HepG2 (cell line): Measurements from ENCODE around the gene ZNF486. TPM values are rescaled to one million over a fixed set of nuclear protein-coding genes. Genes with fewer than 3 reads are reported as not detected.

ENCODE experiments used
- ATAC-seq: fragments of 200-7000 bp; cut with Tn5 transposase; 3 replicates; pipeline ENCODE4 v1.9.1; 2020; ENCODE audit warnings: mild to moderate bottlenecking, moderate library complexity
- BruUV-seq: library from RNA; stranded (reverse); fragments of 400-500 nt; replicated peaks from 2 replicates; lab custom pipeline; 2021; lab: Mats Ljungman, UMichigan
- CTCF ChIA-PET: fragments of 300-600 bp; formaldehyde crosslinking; extraction: SDS; loops from one replicate; lab custom pipeline; 2021; ENCODE audit warnings: low total read pairs, inconsistent platforms, low intra/inter-chr PET ratio; lab: Yijun Ruan, JAX
- POLR2A ChIA-PET: fragments of 350-600 bp; sonication (Branson Sonifier 250); formaldehyde crosslinking; loops from one replicate; lab custom pipeline; 2020; ENCODE audit warnings: antibody characterized with exemption, inconsistent platforms; lab: Yijun Ruan, JAX
- DNase-seq: peaks from one replicate; pipeline ENCODE4 v3.0.0-alpha.2; 2015; ENCODE audit warnings: low spot score
- FAIRE-seq: peaks from 3 replicates; lab custom pipeline; 2011; peaks lifted over from hg19 to GRCh38; lab: Jason Lieb, UNC
- H2AFZ ChIP-seq: one replicate; pipeline ENCODE4 v1.6.1; 2011; ENCODE audit warnings: low read length, inconsistent platforms
- H3K27ac ChIP-seq: fragments of 300-600 bp; 3 replicates; pipeline ENCODE4 v1.8.0; 2011; ENCODE audit warnings: mixed run types, mild to moderate bottlenecking, mixed read lengths, low read length, inconsistent platforms; ENCODE audit not compliant: insufficient read depth; ENCODE audit errors: extremely low read length
- H3K27me3 ChIP-seq, 2 experiments: fragments of 200-600 bp in 1 of 2; 2 replicates in 1 of 2; 3 replicates in 1 of 2; pipeline versions ENCODE4 v1.6.0 to v1.8.0; 2011; ENCODE audit warnings: low read length in 2 of 2, mild to moderate bottlenecking in 2 of 2, moderate library complexity in 2 of 2, inconsistent platforms in 1 of 2; ENCODE audit not compliant: insufficient read depth in 2 of 2, control insufficient read depth in 1 of 2
- H3K36me3 ChIP-seq, 2 experiments: fragments of 200-600 bp in 1 of 2; replicated peaks in 1 of 2; 2 replicates in 1 of 2; 3 replicates in 1 of 2; pipeline versions ENCODE4 v1.5.1 to v1.8.0; 2011; ENCODE audit warnings: low read length in 2 of 2, inconsistent platforms in 1 of 2; ENCODE audit not compliant: insufficient read depth in 2 of 2, control insufficient read depth in 1 of 2
- H3K4me1 ChIP-seq: 2 replicates; pipeline ENCODE4 v1.5.1; 2012; ENCODE audit warnings: low read length, inconsistent platforms; ENCODE audit not compliant: insufficient read depth
- H3K4me2 ChIP-seq: 2 replicates; pipeline ENCODE4 v1.6.0; 2011; ENCODE audit warnings: low read depth, low read length, inconsistent platforms
- H3K4me3 ChIP-seq, 3 experiments: fragments of 200-600 bp in 1 of 3; sonication (generic), shearing (Covaris generic) in 1 of 3; replicated peaks in 1 of 3; 2 replicates each; pipeline ENCODE4 v1.5.1; 2011 to 2016; ENCODE audit warnings: low read length in 3 of 3, inconsistent platforms in 2 of 3, low read depth in 2 of 3, mild to moderate bottlenecking in 2 of 3, control low read depth in 1 of 3, mixed read lengths in 1 of 3; ENCODE audit not compliant: insufficient read depth in 1 of 3
- H3K79me2 ChIP-seq: one replicate; pipeline ENCODE4 v1.6.1; 2011; ENCODE audit warnings: low read length, inconsistent platforms; ENCODE audit not compliant: insufficient read depth
- H3K9ac ChIP-seq: 2 replicates; pipeline ENCODE4 v1.6.0; 2011; ENCODE audit warnings: mild to moderate bottlenecking, low read depth, low read length, inconsistent platforms; ENCODE audit not compliant: insufficient read depth
- H3K9me3 ChIP-seq: 2 replicates; pipeline ENCODE4 v1.5.1; 2012; ENCODE audit warnings: mild to moderate bottlenecking, low read length
- H4K20me1 ChIP-seq: 2 replicates; pipeline ENCODE4 v1.6.0; 2011; ENCODE audit warnings: inconsistent platforms, mild to moderate bottlenecking, low read length, moderate library complexity; ENCODE audit not compliant: insufficient read depth
- ADNP ChIP-seq: sonication (generic); formaldehyde crosslinking; IDR thresholded peaks from 2 replicates; pipeline ENCODE4 v1.4.0; 2020; ENCODE audit warnings: missing genetic modification reagents
- BATF2 ChIP-seq: sonication (generic); formaldehyde crosslinking; IDR thresholded peaks from 2 replicates; pipeline ENCODE4 v1.8.0; 2022; ENCODE audit warnings: mild to moderate bottlenecking, missing genetic modification reagents, moderate library complexity
- CHCHD3 ChIP-seq: sonication (generic); formaldehyde crosslinking; IDR thresholded peaks from 2 replicates; pipeline ENCODE4 v1.8.0; 2022; ENCODE audit warnings: mild to moderate bottlenecking, missing genetic modification reagents, moderate library complexity
- GPBP1L1 ChIP-seq: sonication (generic); formaldehyde crosslinking; IDR thresholded peaks from 2 replicates; pipeline ENCODE4 v1.5.0; 2020; ENCODE audit warnings: mild to moderate bottlenecking, missing genetic modification reagents
- MAF1 ChIP-seq: sonication (generic); formaldehyde crosslinking; IDR thresholded peaks from 2 replicates; pipeline ENCODE4 v1.5.0; 2020; ENCODE audit warnings: missing genetic modification reagents, borderline replicate concordance
- POLR2G ChIP-seq: fragments of 200-400 bp; formaldehyde crosslinking; IDR thresholded peaks from 2 replicates; pipeline ENCODE4 v1.6.1; 2018; ENCODE audit warnings: mild to moderate bottlenecking, low read depth, low read length, moderate library complexity
- PTBP1 ChIP-seq: fragments of 200-400 bp; formaldehyde crosslinking; IDR thresholded peaks from 2 replicates; pipeline ENCODE4 v1.6.1; 2018; ENCODE audit warnings: low read length, low read depth; ENCODE audit not compliant: poor library complexity, severe bottlenecking
- RBFOX2 ChIP-seq: fragments of 200-400 bp; formaldehyde crosslinking; IDR thresholded peaks from 2 replicates; pipeline ENCODE4 v1.6.1; 2017; ENCODE audit warnings: low read depth, mild to moderate bottlenecking, low read length
- RXRA ChIP-seq: sonication (generic); formaldehyde crosslinking; IDR thresholded peaks from 2 replicates; pipeline ENCODE4 v1.5.1; 2020; ENCODE audit warnings: missing genetic modification reagents
- SOX13 ChIP-seq, 3 experiments: fragments of 450-650 bp in 1 of 3; sonication (generic) in 1 of 3; formaldehyde crosslinking in 1 of 3; IDR thresholded peaks in 2 of 3; conservative IDR thresholded peaks in 1 of 3; 2 replicates each; pipeline versions ENCODE4 v1.5.0 to v1.6.1; 2016 to 2020; ENCODE audit warnings: antibody characterized with exemption in 1 of 3, mild to moderate bottlenecking in 1 of 3, missing compliant biosample characterization in 1 of 3, missing genetic modification reagents in 1 of 3, moderate library complexity in 1 of 3
- ZNF20 ChIP-seq: sonication (generic); formaldehyde crosslinking; IDR thresholded peaks from 2 replicates; pipeline ENCODE4 v1.4.0; 2020; ENCODE audit warnings: mild to moderate bottlenecking, moderate library complexity, missing genetic modification reagents
- ZNF207 ChIP-seq: fragments of 450-650 bp; IDR thresholded peaks from 2 replicates; pipeline ENCODE4 v1.6.1; 2016; ENCODE audit warnings: antibody characterized with exemption, borderline replicate concordance
- ZNF598 ChIP-seq: sonication (generic); formaldehyde crosslinking; IDR thresholded peaks from 2 replicates; pipeline ENCODE4 v1.5.1; 2020; ENCODE audit warnings: mild to moderate bottlenecking, missing genetic modification reagents, borderline replicate concordance
- ZNF788 ChIP-seq: sonication (generic); formaldehyde crosslinking; IDR thresholded peaks from 2 replicates; pipeline ENCODE4 v1.5.0; 2020; ENCODE audit warnings: mild to moderate bottlenecking, missing genetic modification reagents, borderline replicate concordance
- ZNF790 ChIP-seq: sonication (generic); formaldehyde crosslinking; IDR thresholded peaks from 2 replicates; pipeline ENCODE4 v1.8.0; 2022; ENCODE audit warnings: missing genetic modification reagents, mild to moderate bottlenecking, borderline replicate concordance
- WGBS: methylation state at CpG from one replicate; pipeline ENCODE4 v1.1.6; 2017; ENCODE audit warnings: low lambda C conversion rate; 5-methylcytosine and 5-hydroxymethylcytosine counted together
- in situ Hi-C: cut with HindIII; loops from 2 replicates; pipeline ENCODE4 v1.10.0; 2017; ENCODE audit warnings: low pct_unique_long_range_greater_than_20kb; ENCODE audit not compliant: extremely low pct_ligation_motif_present
- intact Hi-C: fragments of 100-400 bp; cut with micrococcal nuclease; formaldehyde crosslinking; loops from one replicate; pipeline ENCODE4 v1.10.0; 2022; ENCODE audit not compliant: unreplicated experiment
- polyA plus RNA-seq, 8 experiments: library from polyadenylated mRNA; depleted of rRNA in 3 of 8; stranded (reverse) in 7 of 8; unstranded in 1 of 8; fragments of >200 nt; fragmentation: Illumina TruSeq in 4 of 8; extraction: Trizol in 4 of 8; gene quantifications; 2 replicates each; pipeline versions ENCODE4 v1.2.1 to v1.2.3, GENCODE V29; 2011 to 2016; ENCODE audit warnings: low read depth in 4 of 8, missing spikeins in 1 of 8, mixed read lengths in 1 of 8; ENCODE audit not compliant: insufficient read depth in 1 of 8
- total RNA-seq, 5 experiments: library from RNA; depleted of rRNA; stranded (reverse); fragments of >200 nt; fragmentation: Illumina TruSeq; extraction: Trizol; gene quantifications; 2 replicates each; pipeline ENCODE4 v1.2.3, GENCODE V29; 2016; ENCODE audit warnings: low read depth in 1 of 5
- TF ChIP-seq, protein P1 (sequence below): sonication (generic); formaldehyde crosslinking; IDR thresholded peaks from 2 replicates; pipeline ENCODE4 v1.4.0; 2020; ENCODE audit warnings: missing genetic modification reagents, borderline replicate concordance

The ZNF486 gene
- total and polyA plus RNA-seq, 2 of the 13 experiments (the other 11 are each of a cell fraction or from before 2014, with no cell fraction given), result 0.70 to 2.1 TPM

- no peak for TF ChIP-seq ZNF790 (CRISPR knock-in tag)
- TF ChIP-seq, all 625 proteins: peak for 0
These were observed 4.2 kb upstream of the ZNF486 start (continued) for GRCh38 chr19:20162821-20163220.

DNA sequence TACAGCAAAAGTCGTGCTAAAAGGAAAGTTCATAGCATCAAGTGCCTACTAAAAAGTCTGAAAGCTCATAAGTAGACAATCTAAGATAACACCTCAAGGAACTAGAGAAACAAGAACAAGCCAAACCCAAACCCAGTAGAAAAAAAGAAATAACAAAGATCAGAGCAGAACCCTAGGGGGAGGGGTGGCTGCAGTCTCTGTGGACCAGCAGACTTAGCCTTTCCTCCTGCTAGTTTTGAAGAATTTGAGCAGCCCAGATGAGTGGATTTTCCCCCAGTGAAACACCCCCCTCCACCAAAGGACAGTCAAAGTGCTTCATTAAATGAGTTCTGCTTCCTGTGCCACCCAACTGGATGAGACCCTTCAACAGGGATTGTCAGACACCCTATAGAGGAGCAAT, 2.6 kb upstream of the ZNF486 start:
- CTCF ChIA-PET, result no interaction called here
- no peaks in the 10 kb centered on the region for H4K20me1 ChIP-seq
- H3K4me3 ChIP-seq, result no peak overlapping the region
- H3K9me3 ChIP-seq, result peaks cover 71% of the 10 kb centered on the region
- no peaks in the 10 kb centered on the region for H3K27me3 ChIP-seq
- POLR2A ChIA-PET, result no interaction called here
- no peak overlapping the region for H3K27ac ChIP-seq
- no TSS peak for BruUV-seq
- TF ChIP-seq PTBP1 (no peak), GPBP1L1 (CRISPR knock-in tag) (no peak), BATF2 (CRISPR knock-in tag) (no peak), MAF1 (CRISPR knock-in tag) (no peak), RBFOX2 (no peak), ZNF207 (no peak), POLR2G (no peak), ADNP (no peak), ZNF598 (CRISPR knock-in tag) (no peak), ZNF20 (CRISPR knock-in tag) (no peak), SOX13 (IDR thresholded peaks at IDR 0.05) (no peak), SOX13 (CRISPR knock-in tag; conservative IDR thresholded peaks at IDR 0.05 in 1 of 2, IDR thresholded peaks at IDR 0.05 in 1 of 2) (no peak), ZNF788 (CRISPR knock-in tag) (no peak), RXRA (CRISPR knock-in tag) (no peak), CHCHD3 (CRISPR knock-in tag) (no peak)
- TF ChIP-seq, protein P1, sequence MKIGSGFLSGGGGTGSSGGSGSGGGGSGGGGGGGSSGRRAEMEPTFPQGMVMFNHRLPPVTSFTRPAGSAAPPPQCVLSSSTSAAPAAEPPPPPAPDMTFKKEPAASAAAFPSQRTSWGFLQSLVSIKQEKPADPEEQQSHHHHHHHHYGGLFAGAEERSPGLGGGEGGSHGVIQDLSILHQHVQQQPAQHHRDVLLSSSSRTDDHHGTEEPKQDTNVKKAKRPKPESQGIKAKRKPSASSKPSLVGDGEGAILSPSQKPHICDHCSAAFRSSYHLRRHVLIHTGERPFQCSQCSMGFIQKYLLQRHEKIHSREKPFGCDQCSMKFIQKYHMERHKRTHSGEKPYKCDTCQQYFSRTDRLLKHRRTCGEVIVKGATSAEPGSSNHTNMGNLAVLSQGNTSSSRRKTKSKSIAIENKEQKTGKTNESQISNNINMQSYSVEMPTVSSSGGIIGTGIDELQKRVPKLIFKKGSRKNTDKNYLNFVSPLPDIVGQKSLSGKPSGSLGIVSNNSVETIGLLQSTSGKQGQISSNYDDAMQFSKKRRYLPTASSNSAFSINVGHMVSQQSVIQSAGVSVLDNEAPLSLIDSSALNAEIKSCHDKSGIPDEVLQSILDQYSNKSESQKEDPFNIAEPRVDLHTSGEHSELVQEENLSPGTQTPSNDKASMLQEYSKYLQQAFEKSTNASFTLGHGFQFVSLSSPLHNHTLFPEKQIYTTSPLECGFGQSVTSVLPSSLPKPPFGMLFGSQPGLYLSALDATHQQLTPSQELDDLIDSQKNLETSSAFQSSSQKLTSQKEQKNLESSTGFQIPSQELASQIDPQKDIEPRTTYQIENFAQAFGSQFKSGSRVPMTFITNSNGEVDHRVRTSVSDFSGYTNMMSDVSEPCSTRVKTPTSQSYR (CRISPR knock-in tag), result no peak
- TF ChIP-seq, all 625 proteins: peak for 0
- Histone ChIP-seq H2AFZ (no peak overlapping the region), H3K4me1 (no peaks in the 10 kb centered on the region), H3K36me3 (no peaks in the 10 kb centered on the region), H3K9ac (no peak overlapping the region), H3K79me2 (no peaks in the 10 kb centered on the region), H3K4me2 (no peak overlapping the region)
- no peak for ATAC-seq
- no peak for FAIRE-seq
- intact Hi-C loops, result no loop called here
- in situ Hi-C loops, result no loop called here
- WGBS, result 3% methylated on average over 1 of the region's 1 CpG
- no peak for DNase-seq
